Neural cell (in vitro differentiated cells): ENCODE measurements around the gene FGFBP2. TPM values are rescaled to one million over a fixed set of nuclear protein-coding genes. Genes with fewer than 3 reads are reported as not detected.

ENCODE experiments used
- H2AFZ ChIP-seq: fragments of 200-600, 300-800 bp; sonication (generic), shearing (Covaris generic); 2 replicates; pipeline ENCODE4 v1.6.0; 2014; ENCODE audit warnings: low read depth, mild to moderate bottlenecking, antibody characterized with exemption, low read length, moderate library complexity
- H3F3A ChIP-seq: fragments of 200-600 bp; shearing (Covaris generic); 2 replicates; pipeline ENCODE4 v1.6.1; 2016; ENCODE audit warnings: mild to moderate bottlenecking, moderate library complexity, mixed read lengths, antibody characterized with exemption, low read length; ENCODE audit not compliant: insufficient read depth, poor library complexity, severe bottlenecking
- H3K27ac ChIP-seq: fragments of 200-600, 300-800 bp; sonication (generic), shearing (Covaris generic); 2 replicates; pipeline ENCODE4 v1.5.1; 2014; ENCODE audit warnings: mild to moderate bottlenecking, low read length, moderate library complexity
- H3K27me3 ChIP-seq: fragments of 300-800, 200-600 bp; sonication (generic), shearing (Covaris generic); 2 replicates; pipeline ENCODE4 v1.6.0; 2014; ENCODE audit warnings: mild to moderate bottlenecking, low read depth, low read length, moderate library complexity; ENCODE audit not compliant: insufficient read depth
- H3K36me3 ChIP-seq: fragments of 300-800, 200-600 bp; sonication (generic), shearing (Covaris generic); 2 replicates; pipeline ENCODE4 v1.5.1; 2014; ENCODE audit warnings: mild to moderate bottlenecking, antibody characterized with exemption, low read length, moderate library complexity; ENCODE audit not compliant: insufficient read depth
- H3K4me2 ChIP-seq: fragments of 300-800, 200-600 bp; sonication (generic), shearing (Covaris generic); 2 replicates; pipeline ENCODE4 v1.6.0; 2014; ENCODE audit warnings: mild to moderate bottlenecking, low read length
- H3K4me3 ChIP-seq: fragments of 300-800, 200-600 bp; sonication (generic), shearing (Covaris generic); 2 replicates; pipeline ENCODE4 v1.5.1; 2014; ENCODE audit warnings: mild to moderate bottlenecking, low read length, moderate library complexity
- H3K79me2 ChIP-seq: fragments of 200-600 bp; shearing (Covaris generic); replicated peaks from 2 replicates; pipeline ENCODE4 v1.6.0; 2014; ENCODE audit warnings: mild to moderate bottlenecking, low read length, moderate library complexity; ENCODE audit not compliant: insufficient read depth
- H3K9ac ChIP-seq: fragments of 300-800, 200-600 bp; sonication (generic), shearing (Covaris generic); 2 replicates; pipeline ENCODE4 v1.6.1; 2016; ENCODE audit warnings: mild to moderate bottlenecking, low read length, mixed read lengths
- H3K9me2 ChIP-seq: fragments of 200-600 bp; shearing (Covaris generic); 2 replicates; pipeline ENCODE4 v1.6.1; 2016; ENCODE audit warnings: mild to moderate bottlenecking, low read length, mixed read lengths; ENCODE audit not compliant: insufficient read depth
- H3K9me3 ChIP-seq: fragments of 200-600, 300-800 bp; sonication (generic), shearing (Covaris generic); 2 replicates; pipeline ENCODE4 v1.6.1; 2016; ENCODE audit warnings: mild to moderate bottlenecking, mixed run types, low read length, moderate library complexity, mixed read lengths
- H4K20me1 ChIP-seq: fragments of 200-600 bp; shearing (Covaris generic); 2 replicates; pipeline ENCODE4 v1.6.1; 2016; ENCODE audit warnings: mild to moderate bottlenecking, mixed run types; ENCODE audit not compliant: insufficient read depth
- EP300 ChIP-seq: fragments of 450-650 bp; conservative IDR thresholded peaks from 2 replicates; pipeline ENCODE4 v1.6.1; 2014; ENCODE audit warnings: antibody characterized with exemption, mild to moderate bottlenecking, moderate library complexity; ENCODE audit not compliant: poor library complexity, severe bottlenecking
- EZH2 ChIP-seq: fragments of 200-600, 300-800 bp; shearing (Covaris generic), sonication (generic); IDR thresholded peaks from 2 replicates; pipeline ENCODE4 v1.6.1; 2014; ENCODE audit warnings: antibody characterized with exemption, low read length, borderline replicate concordance, mild to moderate bottlenecking; ENCODE audit not compliant: insufficient read depth, poor library complexity, severe bottlenecking
- MXI1 ChIP-seq: fragments of 450-650 bp; conservative IDR thresholded peaks from 2 replicates; pipeline ENCODE4 v1.6.1; 2014; ENCODE audit warnings: antibody characterized with exemption, mild to moderate bottlenecking; ENCODE audit not compliant: poor library complexity, severe bottlenecking
- POLR2AphosphoS5 ChIP-seq: IDR thresholded peaks from 2 replicates; pipeline ENCODE4 v1.6.1; 2012
- RAD21 ChIP-seq: fragments of 450-650 bp; conservative IDR thresholded peaks from 2 replicates; pipeline ENCODE4 v1.6.1; 2014; ENCODE audit warnings: antibody characterized with exemption, mild to moderate bottlenecking, moderate library complexity
- SMC3 ChIP-seq: fragments of 450-650 bp; conservative IDR thresholded peaks from 2 replicates; pipeline ENCODE4 v1.6.1; 2014; ENCODE audit warnings: antibody characterized with exemption, mild to moderate bottlenecking, moderate library complexity; ENCODE audit not compliant: poor library complexity
- TAF1 ChIP-seq: IDR thresholded peaks from 2 replicates; pipeline ENCODE4 v1.6.1; 2012; ENCODE audit warnings: low read depth
- polyA plus RNA-seq: library from polyadenylated mRNA; depleted of rRNA; stranded (reverse); fragments of >200 nt; gene quantifications from 2 replicates; pipeline ENCODE4 v1.2.3, GENCODE V29; 2014
- TF ChIP-seq, protein P1 (sequence below): IDR thresholded peaks from 2 replicates; pipeline ENCODE4 v1.6.1; 2012; ENCODE audit warnings: borderline replicate concordance
- TF ChIP-seq, protein P2 (sequence below): fragments of 450-650 bp; IDR thresholded peaks from 2 replicates; pipeline ENCODE4 v1.5.1; 2014; ENCODE audit warnings: antibody characterized with exemption, mild to moderate bottlenecking, moderate library complexity; ENCODE audit not compliant: poor library complexity, severe bottlenecking

FGFBP2 gene
- polyA plus RNA-seq, 1 donor from 2014 or later, result not detected

DNA sequence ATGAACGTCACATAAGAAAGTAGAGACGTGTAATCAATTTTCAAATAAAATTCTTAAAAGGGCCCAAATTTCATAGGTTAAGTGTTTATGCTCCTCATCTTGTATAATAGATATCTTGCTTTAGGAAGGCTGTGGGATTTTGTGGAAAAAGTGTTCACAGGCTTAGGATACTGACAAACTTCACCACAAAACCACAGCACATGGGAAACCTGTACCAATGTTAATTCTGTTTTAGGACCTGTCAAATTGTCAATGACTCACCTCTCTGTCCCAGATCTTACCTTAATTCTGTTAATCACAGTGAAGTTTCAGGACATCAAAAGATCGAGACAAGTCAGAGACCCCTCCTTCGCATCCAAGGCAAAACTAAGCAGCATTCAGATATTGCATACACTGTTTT lies 48.7 kb downstream of the FGFBP2 start:
- H3K9me2 ChIP-seq, result no peaks in the 10 kb centered on the region
- H3K36me3 ChIP-seq, result no peaks in the 10 kb centered on the region
- no peak overlapping the region for H2AFZ ChIP-seq
- no peak overlapping the region for H3K27ac ChIP-seq
- no peak for TF ChIP-seq MXI1
- TF ChIP-seq, protein P1, sequence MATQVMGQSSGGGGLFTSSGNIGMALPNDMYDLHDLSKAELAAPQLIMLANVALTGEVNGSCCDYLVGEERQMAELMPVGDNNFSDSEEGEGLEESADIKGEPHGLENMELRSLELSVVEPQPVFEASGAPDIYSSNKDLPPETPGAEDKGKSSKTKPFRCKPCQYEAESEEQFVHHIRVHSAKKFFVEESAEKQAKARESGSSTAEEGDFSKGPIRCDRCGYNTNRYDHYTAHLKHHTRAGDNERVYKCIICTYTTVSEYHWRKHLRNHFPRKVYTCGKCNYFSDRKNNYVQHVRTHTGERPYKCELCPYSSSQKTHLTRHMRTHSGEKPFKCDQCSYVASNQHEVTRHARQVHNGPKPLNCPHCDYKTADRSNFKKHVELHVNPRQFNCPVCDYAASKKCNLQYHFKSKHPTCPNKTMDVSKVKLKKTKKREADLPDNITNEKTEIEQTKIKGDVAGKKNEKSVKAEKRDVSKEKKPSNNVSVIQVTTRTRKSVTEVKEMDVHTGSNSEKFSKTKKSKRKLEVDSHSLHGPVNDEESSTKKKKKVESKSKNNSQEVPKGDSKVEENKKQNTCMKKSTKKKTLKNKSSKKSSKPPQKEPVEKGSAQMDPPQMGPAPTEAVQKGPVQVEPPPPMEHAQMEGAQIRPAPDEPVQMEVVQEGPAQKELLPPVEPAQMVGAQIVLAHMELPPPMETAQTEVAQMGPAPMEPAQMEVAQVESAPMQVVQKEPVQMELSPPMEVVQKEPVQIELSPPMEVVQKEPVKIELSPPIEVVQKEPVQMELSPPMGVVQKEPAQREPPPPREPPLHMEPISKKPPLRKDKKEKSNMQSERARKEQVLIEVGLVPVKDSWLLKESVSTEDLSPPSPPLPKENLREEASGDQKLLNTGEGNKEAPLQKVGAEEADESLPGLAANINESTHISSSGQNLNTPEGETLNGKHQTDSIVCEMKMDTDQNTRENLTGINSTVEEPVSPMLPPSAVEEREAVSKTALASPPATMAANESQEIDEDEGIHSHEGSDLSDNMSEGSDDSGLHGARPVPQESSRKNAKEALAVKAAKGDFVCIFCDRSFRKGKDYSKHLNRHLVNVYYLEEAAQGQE, result no peak
- TF ChIP-seq TAF1, result no peak
- TF ChIP-seq EZH2, result no peak
- no peak for TF ChIP-seq RAD21
- TF ChIP-seq, protein P2, sequence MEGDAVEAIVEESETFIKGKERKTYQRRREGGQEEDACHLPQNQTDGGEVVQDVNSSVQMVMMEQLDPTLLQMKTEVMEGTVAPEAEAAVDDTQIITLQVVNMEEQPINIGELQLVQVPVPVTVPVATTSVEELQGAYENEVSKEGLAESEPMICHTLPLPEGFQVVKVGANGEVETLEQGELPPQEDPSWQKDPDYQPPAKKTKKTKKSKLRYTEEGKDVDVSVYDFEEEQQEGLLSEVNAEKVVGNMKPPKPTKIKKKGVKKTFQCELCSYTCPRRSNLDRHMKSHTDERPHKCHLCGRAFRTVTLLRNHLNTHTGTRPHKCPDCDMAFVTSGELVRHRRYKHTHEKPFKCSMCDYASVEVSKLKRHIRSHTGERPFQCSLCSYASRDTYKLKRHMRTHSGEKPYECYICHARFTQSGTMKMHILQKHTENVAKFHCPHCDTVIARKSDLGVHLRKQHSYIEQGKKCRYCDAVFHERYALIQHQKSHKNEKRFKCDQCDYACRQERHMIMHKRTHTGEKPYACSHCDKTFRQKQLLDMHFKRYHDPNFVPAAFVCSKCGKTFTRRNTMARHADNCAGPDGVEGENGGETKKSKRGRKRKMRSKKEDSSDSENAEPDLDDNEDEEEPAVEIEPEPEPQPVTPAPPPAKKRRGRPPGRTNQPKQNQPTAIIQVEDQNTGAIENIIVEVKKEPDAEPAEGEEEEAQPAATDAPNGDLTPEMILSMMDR, result no peak
- no peak for TF ChIP-seq POLR2AphosphoS5
- no peaks in the 10 kb centered on the region for H3F3A ChIP-seq
- no peaks in the 10 kb centered on the region for H3K9me3 ChIP-seq
- H3K9ac ChIP-seq, result no peak overlapping the region
- no peak overlapping the region for H3K4me3 ChIP-seq
- H4K20me1 ChIP-seq, result no peaks in the 10 kb centered on the region
- H3K27me3 ChIP-seq, result no peaks in the 10 kb centered on the region
- H3K4me2 ChIP-seq, result no peak overlapping the region
- no peaks in the 10 kb centered on the region for H3K79me2 ChIP-seq

DNA sequence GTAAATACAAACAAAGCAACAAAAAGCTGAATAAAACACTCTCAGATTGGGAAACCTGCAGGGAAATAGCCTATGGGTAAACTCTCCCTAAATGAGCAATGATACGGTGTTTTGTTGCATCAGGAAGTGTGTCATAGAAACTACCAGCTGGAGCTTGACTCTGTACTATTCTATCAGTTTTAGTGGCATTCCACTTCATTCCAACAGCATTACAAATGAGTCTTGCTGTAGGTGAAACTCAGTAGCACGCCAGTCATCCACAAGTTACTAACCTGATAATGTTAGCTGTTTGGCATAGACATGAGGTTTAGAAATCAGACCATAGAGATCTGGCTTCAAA lies 49.4 kb downstream of the FGFBP2 start:
- no peak overlapping the region for H3K4me2 ChIP-seq
- no peaks in the 10 kb centered on the region for H3K9me2 ChIP-seq
- no peak overlapping the region for H3K9ac ChIP-seq
- no peaks in the 10 kb centered on the region for H3K27me3 ChIP-seq
- H3K36me3 ChIP-seq, result no peaks in the 10 kb centered on the region
- TF ChIP-seq EP300 (no peak), MXI1 (no peak), EZH2 (no peak), RAD21 (no peak), POLR2AphosphoS5 (no peak), SMC3 (no peak)
- no peaks in the 10 kb centered on the region for H4K20me1 ChIP-seq
- no peak overlapping the region for H3K27ac ChIP-seq
- H2AFZ ChIP-seq, result no peak overlapping the region
- no peaks in the 10 kb centered on the region for H3K9me3 ChIP-seq
- H3K4me3 ChIP-seq, result no peak overlapping the region
- H3K79me2 ChIP-seq, result no peaks in the 10 kb centered on the region
- H3F3A ChIP-seq, result no peaks in the 10 kb centered on the region
